ENCODE results near the gene GLO1. TPM values are rescaled to one million over a fixed set of nuclear protein-coding genes. Genes with fewer than 3 reads are reported as not detected.
A peak's percentile ranks its signal among the peaks of the same experiment; 100 is the strongest.

The GLO1 gene
- total and polyA plus RNA-seq, 2 donors (not counting 1 experiment from before 2014, with no cell fraction given): 18.5 to 31.6 TPM

DNA sequence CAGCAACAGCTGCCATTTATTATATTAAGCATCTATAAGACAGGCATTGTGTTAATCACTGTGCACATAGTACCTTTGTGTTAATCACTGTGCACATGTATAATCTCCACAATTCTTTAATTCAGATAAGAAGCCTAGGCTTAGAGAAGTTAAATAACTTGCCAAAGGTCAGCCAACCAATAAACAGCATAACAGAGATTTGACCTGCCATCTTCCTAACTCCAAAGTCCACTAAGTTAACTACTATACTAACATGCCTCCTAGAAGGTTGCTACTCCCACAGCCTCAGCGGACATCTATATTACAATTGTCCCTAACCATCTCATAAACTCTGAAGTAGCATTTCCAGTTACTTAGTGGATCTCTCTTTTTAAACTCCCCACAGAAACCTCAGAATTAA, 66.9 kb downstream of the GLO1 start:
- Histone ChIP-seq H3K9me3 (ENCODE audit: control extremely low read depth in 1 of 3, control insufficient read depth in 2 of 3, insufficient read depth in 1 of 3, low read length in 2 of 3) (peaks cover 0 to 7% (median 0%) of the 10 kb centered on the region in 3 donors), H2AFZ (ENCODE audit: insufficient read depth, low read depth, low read length, poor library complexity, severe bottlenecking) (no peak overlapping the region), H3K36me3 (replicated peaks in 1 of 2; ENCODE audit: control extremely low read depth in 1 of 2, control insufficient read depth in 1 of 2, extremely low read depth in 1 of 2, insufficient read depth in 2 of 2, low read length in 1 of 2) (no peaks in the 10 kb centered on the region), H3K27me3 (replicated peaks in 1 of 4; ENCODE audit: control extremely low read depth in 1 of 4, control insufficient read depth in 3 of 4, insufficient read depth in 4 of 4, low read length in 3 of 4) (no peaks in the 10 kb centered on the region), H4K20me1 (ENCODE audit: control insufficient read depth, insufficient read depth, low read length, poor library complexity, severe bottlenecking) (peaks cover 6% of the 10 kb centered on the region), H3K4me3 (ENCODE audit: control extremely low read depth in 1 of 5, extremely low read depth in 1 of 5, insufficient read depth in 1 of 5, low read depth in 2 of 5, low read length in 4 of 5) (no peak overlapping the region), H3K4me2 (replicated peaks; ENCODE audit: low read depth, low read length, poor library complexity, severe bottlenecking) (no peak overlapping the region), H3K4me1 (ENCODE audit: control insufficient read depth in 2 of 2, insufficient read depth in 2 of 2, low read length in 2 of 2) (peaks cover 16 to 20% of the 10 kb centered on the region in 2 donors), H3K27ac (ENCODE audit: low read length in 2 of 2) (no peak overlapping the region), H3K79me2 (ENCODE audit: control insufficient read depth, insufficient read depth, low read length) (peaks cover 31% of the 10 kb centered on the region), H3K9ac (ENCODE audit: low read length) (no peak overlapping the region)
- ChIA-PET CTCF (no interaction called here), POLR2A (no interaction called here)
- WGBS (ENCODE audit: insufficient coverage): 91% methylated on average over 1 of the region's 1 CpG
- no peaks in the 10 kb centered on the region for H3K9me3 Mint-ChIP-seq (ENCODE audit: insufficient read depth)
- intact Hi-C loops (cut with micrococcal nuclease): loop anchor here (5.0 kb wide), 1 partner anchor 36 kb away; no protein-coding TSS in a partner anchor
- peak overlapping the region; percentile 1 for H3K27ac Mint-ChIP-seq
- no peak overlapping the region for H3K4me3 Mint-ChIP-seq
- DNase-seq (no peak), ATAC-seq (ENCODE audit: low read depth) (no peak)
- H3K4me1 Mint-ChIP-seq: peaks cover 47% of the 10 kb centered on the region
- no peak for TF ChIP-seq EZH2 (IDR thresholded peaks at IDR 0.05; ENCODE audit: borderline replicate concordance, insufficient read depth, low read depth, low read length, poor library complexity, severe bottlenecking)
- TF ChIP-seq, protein P1, sequence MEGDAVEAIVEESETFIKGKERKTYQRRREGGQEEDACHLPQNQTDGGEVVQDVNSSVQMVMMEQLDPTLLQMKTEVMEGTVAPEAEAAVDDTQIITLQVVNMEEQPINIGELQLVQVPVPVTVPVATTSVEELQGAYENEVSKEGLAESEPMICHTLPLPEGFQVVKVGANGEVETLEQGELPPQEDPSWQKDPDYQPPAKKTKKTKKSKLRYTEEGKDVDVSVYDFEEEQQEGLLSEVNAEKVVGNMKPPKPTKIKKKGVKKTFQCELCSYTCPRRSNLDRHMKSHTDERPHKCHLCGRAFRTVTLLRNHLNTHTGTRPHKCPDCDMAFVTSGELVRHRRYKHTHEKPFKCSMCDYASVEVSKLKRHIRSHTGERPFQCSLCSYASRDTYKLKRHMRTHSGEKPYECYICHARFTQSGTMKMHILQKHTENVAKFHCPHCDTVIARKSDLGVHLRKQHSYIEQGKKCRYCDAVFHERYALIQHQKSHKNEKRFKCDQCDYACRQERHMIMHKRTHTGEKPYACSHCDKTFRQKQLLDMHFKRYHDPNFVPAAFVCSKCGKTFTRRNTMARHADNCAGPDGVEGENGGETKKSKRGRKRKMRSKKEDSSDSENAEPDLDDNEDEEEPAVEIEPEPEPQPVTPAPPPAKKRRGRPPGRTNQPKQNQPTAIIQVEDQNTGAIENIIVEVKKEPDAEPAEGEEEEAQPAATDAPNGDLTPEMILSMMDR (IDR thresholded peaks at IDR 0.05): no peak
- H3K27me3 Mint-ChIP-seq: no peaks in the 10 kb centered on the region

DNA sequence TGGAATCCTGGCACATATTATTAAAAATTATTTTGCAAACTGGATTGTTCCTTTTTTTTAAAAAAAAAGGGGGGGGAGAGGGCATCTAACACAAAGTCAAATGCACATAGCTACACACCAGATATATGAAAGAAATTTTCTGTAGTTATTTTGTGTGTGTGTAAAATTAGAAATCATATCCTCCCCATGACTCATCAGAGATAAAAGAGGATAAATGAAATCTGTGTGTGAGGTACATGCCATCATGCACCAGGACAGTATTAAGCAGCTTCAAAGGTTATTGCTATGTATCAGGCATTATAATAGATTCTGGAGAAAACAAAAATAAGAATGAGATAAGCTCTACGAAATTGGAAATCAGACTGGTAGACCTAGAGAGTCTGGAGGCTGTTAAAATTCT, 68.4 kb downstream of the GLO1 start:
- CTCF ChIA-PET: interaction anchor here (1.5 kb wide), 1 partner anchor 64 kb away, joined by 3 read pairs; no protein-coding TSS in a partner anchor
- DNase-seq (no peak), ATAC-seq (ENCODE audit: low read depth) (no peak)
- no peak overlapping the region for H3K4me3 Mint-ChIP-seq
- WGBS (ENCODE audit: insufficient coverage): no CpG with 5 or more reads among the region's 1 CpG
- no peak overlapping the region for H3K9ac ChIP-seq (ENCODE audit: low read length)
- H3K4me2 ChIP-seq (replicated peaks; ENCODE audit: low read depth, low read length, poor library complexity, severe bottlenecking): no peak overlapping the region
- no peaks in the 10 kb centered on the region for H3K9me3 Mint-ChIP-seq (ENCODE audit: insufficient read depth)
- H3K27me3 ChIP-seq (replicated peaks in 1 of 4; ENCODE audit: control extremely low read depth in 1 of 4, control insufficient read depth in 3 of 4, insufficient read depth in 4 of 4, low read length in 3 of 4): no peaks in the 10 kb centered on the region
- TF ChIP-seq EZH2 (IDR thresholded peaks at IDR 0.05; ENCODE audit: borderline replicate concordance, insufficient read depth, low read depth, low read length, poor library complexity, severe bottlenecking): no peak
- TF ChIP-seq, protein P1 (IDR thresholded peaks at IDR 0.05): no peak
- H3K79me2 ChIP-seq (ENCODE audit: control insufficient read depth, insufficient read depth, low read length): peaks cover 21% of the 10 kb centered on the region
- peaks cover 9 to 12% of the 10 kb centered on the region in 2 donors for H3K4me1 ChIP-seq (ENCODE audit: control insufficient read depth in 2 of 2, insufficient read depth in 2 of 2, low read length in 2 of 2)
- POLR2A ChIA-PET: no interaction called here
- no peaks in the 10 kb centered on the region for H3K27me3 Mint-ChIP-seq
- H2AFZ ChIP-seq (ENCODE audit: insufficient read depth, low read depth, low read length, poor library complexity, severe bottlenecking): no peak overlapping the region
- peaks cover 43% of the 10 kb centered on the region for H3K4me1 Mint-ChIP-seq
- no peak overlapping the region for H3K27ac ChIP-seq (ENCODE audit: low read length in 2 of 2)
- H3K9me3 ChIP-seq (ENCODE audit: control extremely low read depth in 1 of 3, control insufficient read depth in 2 of 3, insufficient read depth in 1 of 3, low read length in 2 of 3): peaks cover 0 to 7% (median 0%) of the 10 kb centered on the region in 3 donors
- peaks cover 6% of the 10 kb centered on the region for H4K20me1 ChIP-seq (ENCODE audit: control insufficient read depth, insufficient read depth, low read length, poor library complexity, severe bottlenecking)
- H3K36me3 ChIP-seq (replicated peaks in 1 of 2; ENCODE audit: control extremely low read depth in 1 of 2, control insufficient read depth in 1 of 2, extremely low read depth in 1 of 2, insufficient read depth in 2 of 2, low read length in 1 of 2): no peaks in the 10 kb centered on the region
- intact Hi-C loops (cut with micrococcal nuclease): no loop called here
- no peak overlapping the region for H3K4me3 ChIP-seq (ENCODE audit: control extremely low read depth in 1 of 5, extremely low read depth in 1 of 5, insufficient read depth in 1 of 5, low read depth in 2 of 5, low read length in 4 of 5)
- H3K27ac Mint-ChIP-seq: no peak overlapping the region

All from B cell (primary cell).